Endothelial cell (in vitro differentiated cells): ENCODE measurements around the gene KCNA4. TPM values are rescaled to one million over a fixed set of nuclear protein-coding genes. Genes with fewer than 3 reads are reported as not detected.
A peak's percentile ranks its signal among the peaks of the same experiment; 100 is the strongest.

ENCODE experiments used
- DNase-seq: peaks from one replicate; pipeline ENCODE4 v3.0.0; 2021; ENCODE audit warnings: low spot score
- H3K27ac Mint-ChIP-seq: one replicate; pipeline ENCODE4 v1.8.0; 2021; ENCODE audit warnings: mixed read lengths, inconsistent platforms; ENCODE audit not compliant: unreplicated experiment
- H3K27me3 Mint-ChIP-seq: one replicate; pipeline ENCODE4 v1.8.0; 2021; ENCODE audit warnings: mild to moderate bottlenecking, moderate library complexity, mixed read lengths, inconsistent platforms; ENCODE audit not compliant: unreplicated experiment
- H3K36me3 Mint-ChIP-seq: one replicate; pipeline ENCODE4 v1.8.0; 2021; ENCODE audit warnings: mild to moderate bottlenecking, low read depth, mixed read lengths, inconsistent platforms; ENCODE audit not compliant: unreplicated experiment
- H3K4me1 Mint-ChIP-seq: one replicate; pipeline ENCODE4 v1.8.0; 2021; ENCODE audit warnings: mild to moderate bottlenecking, mixed read lengths, inconsistent platforms; ENCODE audit not compliant: unreplicated experiment
- H3K4me3 Mint-ChIP-seq: one replicate; pipeline ENCODE4 v1.8.0; 2021; ENCODE audit warnings: mild to moderate bottlenecking, mixed read lengths, inconsistent platforms; ENCODE audit not compliant: unreplicated experiment
- H3K9me3 Mint-ChIP-seq: one replicate; pipeline ENCODE4 v1.8.0; 2021; ENCODE audit warnings: mixed read lengths, inconsistent platforms; ENCODE audit not compliant: unreplicated experiment
- total RNA-seq: library from RNA; stranded (reverse); fragmentation: NEBNext Ultra II Directional; extraction: Animal tissue kit (Norgen Biotek cat#: 25700); gene quantifications from one replicate; pipeline ENCODE4 v1.2.1, GENCODE V29; 2021; ENCODE audit not compliant: unreplicated experiment
- TF ChIP-seq, protein P1 (sequence below): fragments of 200-600 bp; sonication (generic); IDR thresholded peaks from one replicate; pipeline ENCODE4 v1.5.0; 2021; ENCODE audit warnings: antibody characterized with exemption; ENCODE audit not compliant: unreplicated experiment

Gene KCNA4
- total RNA-seq, 1 donor from 2014 or later: 0.21 TPM

DNA sequence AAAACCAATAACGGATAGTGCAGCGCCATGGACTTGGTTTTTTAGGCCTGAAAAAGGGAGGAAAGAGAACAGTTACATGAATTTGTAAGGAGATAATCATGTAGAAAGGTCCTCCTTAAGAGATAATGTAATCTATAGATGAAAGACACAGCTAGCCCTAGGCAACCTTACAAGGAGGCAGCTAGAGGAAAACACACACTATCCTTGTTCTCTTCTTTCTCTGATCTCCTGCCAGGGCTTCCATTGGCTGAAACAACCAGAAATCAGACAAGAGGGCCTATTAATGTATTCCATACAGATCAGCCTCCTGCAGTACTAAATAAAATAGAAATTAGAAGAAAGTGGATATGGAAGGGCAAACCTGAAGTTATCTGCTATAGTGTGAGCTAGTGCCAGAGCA, 53.0 kb downstream of the KCNA4 start:
- Mint-ChIP-seq H3K4me3 (no peak overlapping the region), H3K27me3 (no peaks in the 10 kb centered on the region), H3K36me3 (no peaks in the 10 kb centered on the region), H3K27ac (no peak overlapping the region), H3K4me1 (no peaks in the 10 kb centered on the region), H3K9me3 (no peaks in the 10 kb centered on the region)
- no peak for DNase-seq
- TF ChIP-seq, protein P1, sequence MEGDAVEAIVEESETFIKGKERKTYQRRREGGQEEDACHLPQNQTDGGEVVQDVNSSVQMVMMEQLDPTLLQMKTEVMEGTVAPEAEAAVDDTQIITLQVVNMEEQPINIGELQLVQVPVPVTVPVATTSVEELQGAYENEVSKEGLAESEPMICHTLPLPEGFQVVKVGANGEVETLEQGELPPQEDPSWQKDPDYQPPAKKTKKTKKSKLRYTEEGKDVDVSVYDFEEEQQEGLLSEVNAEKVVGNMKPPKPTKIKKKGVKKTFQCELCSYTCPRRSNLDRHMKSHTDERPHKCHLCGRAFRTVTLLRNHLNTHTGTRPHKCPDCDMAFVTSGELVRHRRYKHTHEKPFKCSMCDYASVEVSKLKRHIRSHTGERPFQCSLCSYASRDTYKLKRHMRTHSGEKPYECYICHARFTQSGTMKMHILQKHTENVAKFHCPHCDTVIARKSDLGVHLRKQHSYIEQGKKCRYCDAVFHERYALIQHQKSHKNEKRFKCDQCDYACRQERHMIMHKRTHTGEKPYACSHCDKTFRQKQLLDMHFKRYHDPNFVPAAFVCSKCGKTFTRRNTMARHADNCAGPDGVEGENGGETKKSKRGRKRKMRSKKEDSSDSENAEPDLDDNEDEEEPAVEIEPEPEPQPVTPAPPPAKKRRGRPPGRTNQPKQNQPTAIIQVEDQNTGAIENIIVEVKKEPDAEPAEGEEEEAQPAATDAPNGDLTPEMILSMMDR: no peak

DNA sequence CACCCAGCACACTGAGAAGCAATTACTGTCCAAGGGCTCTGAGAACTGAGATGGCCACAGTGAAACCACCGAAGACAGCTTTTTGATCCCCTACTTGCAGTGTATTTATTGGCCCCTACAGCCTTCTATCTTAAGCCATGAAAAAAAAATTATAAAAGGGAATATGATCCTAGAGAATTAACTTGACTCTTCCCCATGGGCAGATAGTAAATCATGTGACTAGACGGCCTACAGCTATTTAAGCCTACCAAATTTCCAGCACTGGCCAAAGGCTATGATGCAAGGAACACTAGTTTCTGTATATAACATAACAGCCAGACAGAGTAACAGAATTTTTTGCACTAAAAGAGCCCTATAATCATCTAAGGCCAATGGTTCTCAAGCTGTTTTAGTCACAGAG, 53.8 kb downstream of the KCNA4 start:
- Mint-ChIP-seq H3K36me3 (no peaks in the 10 kb centered on the region), H3K27me3 (no peaks in the 10 kb centered on the region), H3K9me3 (no peaks in the 10 kb centered on the region), H3K4me1 (no peaks in the 10 kb centered on the region), H3K4me3 (no peak overlapping the region), H3K27ac (no peak overlapping the region)
- no peak for DNase-seq
- TF ChIP-seq, protein P1: no peak

DNA sequence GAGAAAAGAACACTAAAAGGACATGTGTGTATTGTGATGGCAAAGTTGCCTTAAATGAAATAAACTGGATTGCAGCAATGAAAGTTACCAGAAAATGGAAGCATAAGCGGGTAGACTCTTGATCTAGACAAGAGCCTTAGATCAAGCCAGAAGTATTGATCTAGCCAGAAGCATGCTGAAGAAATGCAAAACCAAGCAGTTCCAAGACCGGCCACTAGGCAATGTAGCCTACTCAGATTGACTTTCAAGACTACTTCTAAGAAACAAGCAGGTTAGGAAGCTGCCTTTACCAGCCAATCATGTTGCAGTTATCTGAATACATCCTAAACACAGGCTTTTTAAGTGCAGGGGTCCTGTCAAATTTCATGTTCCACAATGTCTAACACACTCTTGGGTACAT, 54.6 kb downstream of the KCNA4 start:
- Mint-ChIP-seq H3K27ac (no peak overlapping the region), H3K4me1 (no peaks in the 10 kb centered on the region), H3K36me3 (no peaks in the 10 kb centered on the region), H3K27me3 (no peaks in the 10 kb centered on the region), H3K4me3 (no peak overlapping the region), H3K9me3 (no peaks in the 10 kb centered on the region)
- peak; percentile 30 for DNase-seq
- TF ChIP-seq, protein P1: peak; percentile 76

Other genes starting within 250 kb of the KCNA4 start
- not detected for gene FSHB, start 214.0 kb upstream of the KCNA4 start, total RNA-seq